Measurements from ENCODE around the gene PXMP4.

PXMP4 gene

DNA sequence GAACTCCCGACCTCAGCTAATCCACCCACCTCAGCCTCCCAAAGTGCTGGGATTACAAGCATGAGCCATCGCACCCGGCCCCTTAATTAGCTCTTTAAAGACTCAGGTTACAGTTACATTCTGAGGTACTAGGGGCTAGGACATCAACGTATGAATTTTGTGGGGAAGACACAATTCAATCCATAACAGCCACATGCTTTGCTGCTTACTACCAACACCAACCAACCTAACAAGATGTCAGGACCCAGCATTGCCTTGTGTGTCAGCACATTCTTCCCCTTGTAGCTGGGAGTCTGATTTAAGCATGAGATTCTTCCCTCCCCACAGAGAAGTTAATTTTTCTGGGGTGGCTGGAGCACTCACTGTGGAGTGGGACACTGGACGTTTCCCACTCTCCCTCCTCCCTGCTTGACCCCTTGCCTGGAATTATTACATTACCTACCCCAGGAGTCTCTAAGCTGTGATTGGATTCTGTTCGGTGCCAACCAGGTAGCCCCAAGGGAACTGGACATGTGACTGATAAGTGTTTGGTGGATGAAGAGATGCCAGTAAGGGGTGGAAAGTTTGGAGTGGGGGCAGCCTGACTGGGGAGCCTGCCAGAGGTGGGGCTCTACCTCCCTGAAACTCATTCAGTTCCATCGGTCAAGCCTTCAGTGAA, 5.6 kb upstream of the PXMP4 start:
- H3K4me3 ChIP-seq (ENCODE audit: low read depth, low read length), result no peak overlapping the region
- TF ChIP-seq CTCF (IDR thresholded peaks at IDR 0.05; ENCODE audit: low read depth, low read length), result no peak

DNA sequence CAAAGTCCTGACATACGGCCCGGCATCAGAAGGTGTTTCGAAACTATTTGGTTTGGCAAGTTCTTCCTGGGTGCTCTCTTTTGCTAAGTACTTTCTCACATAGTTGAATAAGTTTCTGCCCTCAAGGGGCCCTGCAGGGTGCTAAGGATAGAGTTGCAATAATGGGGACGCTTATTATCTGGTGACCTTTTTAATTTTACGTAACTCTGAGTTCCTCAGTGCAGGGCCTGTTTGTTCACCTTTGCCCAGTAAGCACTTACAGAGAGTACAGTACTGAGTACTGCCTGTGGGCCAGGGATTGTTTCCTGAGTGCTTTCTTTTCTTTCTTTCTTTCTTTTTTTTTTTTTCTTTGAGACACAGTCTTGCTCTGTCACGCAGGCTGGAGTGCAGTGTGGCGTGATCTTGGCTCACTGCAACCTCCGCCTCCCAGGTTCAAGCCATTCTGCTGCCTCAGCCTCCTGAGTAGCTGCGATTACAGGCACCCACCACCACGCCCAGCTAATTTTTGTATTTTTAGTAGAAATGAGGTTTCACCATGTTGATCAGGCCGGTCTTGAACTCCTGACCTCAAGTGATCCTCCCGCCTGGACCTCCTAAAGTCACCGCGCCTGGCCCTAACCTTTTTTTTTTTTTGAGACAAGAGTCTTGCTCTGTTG, 4.5 kb upstream of the PXMP4 start:
- TF ChIP-seq CTCF (IDR thresholded peaks at IDR 0.05; ENCODE audit: low read depth, low read length), result no peak
- H3K4me3 ChIP-seq (ENCODE audit: low read depth, low read length), result no peak overlapping the region

DNA sequence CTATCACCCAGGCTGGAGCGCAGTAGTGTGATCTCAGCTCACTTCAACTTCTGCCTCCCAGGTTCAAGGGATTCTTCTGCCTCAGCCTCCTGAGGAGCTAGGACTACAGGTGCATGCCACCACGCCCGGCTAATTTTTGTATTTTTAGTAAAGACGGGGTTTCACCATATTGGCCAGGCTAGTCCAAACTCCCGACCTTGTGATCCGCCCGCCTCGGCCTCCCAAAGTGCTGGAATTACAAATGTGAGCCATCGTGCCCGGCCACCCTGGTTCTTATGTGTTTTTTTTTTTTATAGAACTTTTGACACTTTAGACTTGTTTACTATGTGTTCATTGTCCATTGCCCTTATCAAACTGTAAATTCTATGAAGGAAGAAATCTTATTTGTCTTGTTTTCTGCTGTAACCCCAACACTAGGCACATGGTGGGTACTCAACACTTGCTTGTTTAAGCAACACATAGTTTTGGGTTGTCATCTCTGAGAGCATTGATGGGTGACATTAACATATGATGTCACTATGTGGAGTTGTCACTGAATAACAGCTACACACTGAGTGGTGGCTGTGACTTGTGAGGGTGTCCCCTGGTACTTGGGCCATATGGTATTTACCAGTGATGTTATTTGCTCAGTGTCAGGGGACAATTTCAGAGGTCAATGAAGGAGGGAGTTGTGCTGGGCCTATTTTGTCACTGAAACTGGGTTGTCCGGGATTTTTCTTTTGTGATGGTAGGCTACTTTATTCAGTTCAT, 1.5 kb upstream of the PXMP4 start:
- no peak overlapping the region for H3K4me3 ChIP-seq (ENCODE audit: low read depth, low read length)
- no peak for TF ChIP-seq CTCF (IDR thresholded peaks at IDR 0.05; ENCODE audit: low read depth, low read length)

GRCh38 chr20:33719277-33719988, 677 bp downstream of the PXMP4 start:
- TF ChIP-seq CTCF (IDR thresholded peaks at IDR 0.05; ENCODE audit: low read depth, low read length), result no peak
- peak overlapping the region; percentile 80 for H3K4me3 ChIP-seq (ENCODE audit: low read depth, low read length)

DNA sequence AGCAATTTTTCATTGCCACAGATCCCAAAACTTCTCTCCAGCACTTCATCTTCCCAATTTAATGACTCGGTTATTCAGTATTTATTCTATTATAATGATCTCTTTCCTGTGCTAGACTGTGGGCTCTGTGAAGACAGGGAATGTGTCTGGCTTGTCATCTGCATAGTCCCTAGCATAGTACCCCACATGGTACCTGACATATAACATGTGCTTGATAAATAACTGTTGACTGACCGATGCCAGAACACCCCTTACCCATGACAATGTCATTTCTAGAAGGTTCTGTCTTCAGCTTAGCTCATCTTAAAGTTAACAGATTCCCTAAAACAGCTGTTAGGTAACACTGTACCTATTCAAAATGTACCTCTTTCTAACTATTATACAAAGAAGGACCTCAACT, 3.6 kb downstream of the PXMP4 start:
- no peak for TF ChIP-seq CTCF (IDR thresholded peaks at IDR 0.05; ENCODE audit: low read depth, low read length)
- no peak overlapping the region for H3K4me3 ChIP-seq (ENCODE audit: low read depth, low read length)

- no peak overlapping the region for H3K4me3 ChIP-seq (ENCODE audit: low read depth, low read length)
- TF ChIP-seq CTCF (IDR thresholded peaks at IDR 0.05; ENCODE audit: low read depth, low read length), result no peak
These were observed 6.2 kb downstream of the PXMP4 start for GRCh38 chr20:33713865-33714367.
